Sigmoid colon (tissue), 7 donors: Measurements from ENCODE around the gene MACIR. TPM values are rescaled to one million over a fixed set of nuclear protein-coding genes. Genes with fewer than 3 reads are reported as not detected.

Source experiments
- DNase-seq: peaks from one replicate; pipeline ENCODE4 v3.0.0-alpha.2; 2019
- H3K27ac ChIP-seq, 4 donors: fragments of 200-600 bp; sonication (generic); one replicate each; pipeline ENCODE4 v1.5.1; 2016 to 2019; ENCODE audit warnings: mild to moderate bottlenecking in 1 of 4
- H3K27me3 ChIP-seq, 3 donors: fragments of 200-600 bp; sonication (generic); one replicate each; pipeline ENCODE4 v1.5.1; 2019; ENCODE audit warnings: mild to moderate bottlenecking in 1 of 3
- H3K36me3 ChIP-seq, 4 donors: fragments of 200-600 bp; sonication (generic); one replicate each; pipeline ENCODE4 v1.5.1; 2016 to 2019
- H3K4me1 ChIP-seq, 4 donors: fragments of 200-600 bp; sonication (generic); one replicate each; pipeline ENCODE4 v1.5.1; 2017 to 2019
- H3K4me3 ChIP-seq, 4 donors: fragments of 200-600 bp; sonication (generic); one replicate each; pipeline ENCODE4 v1.5.1; 2017 to 2019; ENCODE audit warnings: mild to moderate bottlenecking in 2 of 4, moderate library complexity in 1 of 4
- H3K9me3 ChIP-seq, 4 donors: fragments of 200-600 bp in 3 of 4; sonication (generic) in 3 of 4; one replicate each; pipeline versions ENCODE4 v1.5.1 to v1.6.1; 2013 to 2019
- CTCF ChIP-seq, 4 experiments: fragments of 450-650 bp in 3 of 4; fragments of 200-600 bp in 1 of 4; IDR thresholded peaks; one replicate each; pipeline ENCODE4 v1.5.1; 2016 to 2019; ENCODE audit warnings: antibody characterized with exemption in 4 of 4, mild to moderate bottlenecking in 3 of 4, moderate library complexity in 2 of 4
- EP300 ChIP-seq, 4 donors: sonication (generic); formaldehyde crosslinking; IDR thresholded peaks; one replicate each; pipeline ENCODE4 v1.6.1; 2017; ENCODE audit warnings: antibody characterized with exemption in 4 of 4
- POLR2A ChIP-seq, 2 donors: fragments of 450-650 bp; IDR thresholded peaks; one replicate each; pipeline ENCODE4 v1.6.1; 2016; ENCODE audit warnings: antibody characterized with exemption in 2 of 2, mild to moderate bottlenecking in 2 of 2, moderate library complexity in 2 of 2
- POLR2AphosphoS5 ChIP-seq, 4 donors: sonication (generic); formaldehyde crosslinking; IDR thresholded peaks; one replicate each; pipeline ENCODE4 v1.6.1; 2017; ENCODE audit warnings: antibody characterized with exemption in 4 of 4
- WGBS, 2 donors: extraction: QIAGEN DNeasy Blood & Tissue Kit; methylation state at CpG; one replicate each; pipeline ENCODE4 v1.1.7; 2013; 5-methylcytosine and 5-hydroxymethylcytosine counted together
- intact Hi-C: fragments of 100-400 bp; cut with DNase I; formaldehyde crosslinking; loops from one replicate; pipeline ENCODE4 v1.15.1; 2023
- polyA plus RNA-seq, 3 donors: library from polyadenylated mRNA; stranded (reverse); fragments of 200-250 nt; gene quantifications; one replicate each; pipeline ENCODE4 v1.2.3, GENCODE V29; 2013
- total RNA-seq, 4 donors: library from RNA; depleted of rRNA; stranded (reverse); fragments of >200 nt; gene quantifications; one replicate each; pipeline ENCODE4 v1.1.0, GENCODE V29; 2016
- donor health status: healthy with polysubstance abuse.
- donor health status: Bipolar disorder and iron deficiency.
- donor health status: healthy.

The MACIR gene
- total and polyA plus RNA-seq, 7 donors: 2.6 to 74.9 (median 9.3) TPM

- no peak for DNase-seq
- Histone ChIP-seq H3K4me3 (no peak overlapping the region), H3K9me3 (no peaks in the 10 kb centered on the region), H3K27ac (no peak overlapping the region), H3K4me1 (no peaks in the 10 kb centered on the region), H3K27me3 (no peaks in the 10 kb centered on the region), H3K36me3 (no peaks in the 10 kb centered on the region)
- WGBS, 2 donors: 95% methylated on average over 28 of the region's 28 CpGs
- intact Hi-C loops: no loop called here
- TF ChIP-seq POLR2A (IDR thresholded peaks at IDR 0.05): no peak
- TF ChIP-seq EP300 (IDR thresholded peaks at IDR 0.05): no peak
Observed at GRCh38 chr5:103223031-103223955, 35.3 kb upstream of the MACIR start.

- TF ChIP-seq EP300 (IDR thresholded peaks at IDR 0.05) (no peak), CTCF (IDR thresholded peaks at IDR 0.05) (peak in 3 of 4 experiments; percentile 33 to 52 (median 49))
- H3K9me3 ChIP-seq: no peaks in the 10 kb centered on the region
- WGBS, 2 donors: 57 to 60% methylated on average over 11 of the region's 11 CpGs
- H3K36me3 ChIP-seq: no peaks in the 10 kb centered on the region
- no peaks in the 10 kb centered on the region for H3K4me1 ChIP-seq
- H3K27me3 ChIP-seq: no peaks in the 10 kb centered on the region
- H3K4me3 ChIP-seq: no peak overlapping the region
- no peak overlapping the region for H3K27ac ChIP-seq
- no peak for DNase-seq
- intact Hi-C loops: no loop called here
Observed at GRCh38 chr5:103224118-103224893, 34.3 kb upstream of the MACIR start.

GRCh38 chr5:103224894-103225246 lies 33.7 kb upstream of the MACIR start:
- H3K9me3 ChIP-seq: no peaks in the 10 kb centered on the region
- no peak overlapping the region for H3K4me3 ChIP-seq
- H3K36me3 ChIP-seq: no peaks in the 10 kb centered on the region
- intact Hi-C loops: no loop called here
- 85 to 87% methylated on average over 5 of the region's 5 CpGs for WGBS, 2 donors
- no peaks in the 10 kb centered on the region for H3K4me1 ChIP-seq
- H3K27ac ChIP-seq: no peak overlapping the region
- DNase-seq: no peak
- no peak for TF ChIP-seq POLR2A (IDR thresholded peaks at IDR 0.05)
- TF ChIP-seq CTCF (IDR thresholded peaks at IDR 0.05): no peak
- TF ChIP-seq EP300 (IDR thresholded peaks at IDR 0.05): no peak
- TF ChIP-seq POLR2AphosphoS5 (IDR thresholded peaks at IDR 0.05): no peak
- H3K27me3 ChIP-seq: no peaks in the 10 kb centered on the region

- no peaks in the 10 kb centered on the region for H3K27me3 ChIP-seq
Observed at GRCh38 chr5:103228061-103228460, 30.5 kb upstream of the MACIR start.

More at GRCh38 chr5:103228061-103228460, 30.5 kb upstream of the MACIR start:
- no peak for DNase-seq
- no peaks in the 10 kb centered on the region for H3K9me3 ChIP-seq
- TF ChIP-seq POLR2A (IDR thresholded peaks at IDR 0.05): no peak
- TF ChIP-seq EP300 (IDR thresholded peaks at IDR 0.05): no peak
- TF ChIP-seq POLR2AphosphoS5 (IDR thresholded peaks at IDR 0.05): no peak
- TF ChIP-seq CTCF (IDR thresholded peaks at IDR 0.05): no peak
- 88 to 90% methylated on average over 5 of the region's 5 CpGs for WGBS, 2 donors
- intact Hi-C loops: no loop called here
- no peaks in the 10 kb centered on the region for H3K4me1 ChIP-seq
- H3K36me3 ChIP-seq: no peaks in the 10 kb centered on the region
- H3K27ac ChIP-seq: no peak overlapping the region
- no peak overlapping the region for H3K4me3 ChIP-seq
